HG03135 (cell line): ENCODE results near the gene MYH6.
"Not testable (repeated sequence)": the region's sequence is repeated elsewhere in the genome, so short reads cannot be mapped to it uniquely, and the experiment has no call there.

ENCODE experiments used
- ATAC-seq: cut with Tn5 transposase; IDR thresholded peaks from one replicate; pipeline ENCODE4 v1.9.1; 2021; ENCODE audit warnings: mild to moderate bottlenecking, moderate library complexity; ENCODE audit not compliant: unreplicated experiment

MYH6 gene

GRCh38 chr14:23436327-23437132 is 28.5 kb upstream of the MYH6 start:
- ATAC-seq, result no peak

- no peak for ATAC-seq
Observed at GRCh38 chr14:23435543-23436326, 27.7 kb upstream of the MYH6 start, which contains the start of gene MYH7. TSS of gene MYH7 (minus strand) at chr14:23435660. CDS start at chr14:23433732, 1,928 bp downstream.

- no peak for ATAC-seq
Observed at GRCh38 chr14:23434488-23435222, 26.6 kb upstream of the MYH6 start.

GRCh38 chr14:23433457-23433856 is 25.4 kb upstream of the MYH6 start:
- no peak for ATAC-seq

GRCh38 chr14:23432946-23433345 is 24.9 kb upstream of the MYH6 start:
- no peak for ATAC-seq

GRCh38 chr14:23432102-23432925 is 24.2 kb upstream of the MYH6 start:
- ATAC-seq, result no peak

GRCh38 chr14:23431486-23431885 is 23.4 kb upstream of the MYH6 start:
- no peak for ATAC-seq

GRCh38 chr14:23430723-23431085 is 22.6 kb upstream of the MYH6 start:
- no peak for ATAC-seq

- ATAC-seq, result no peak
Observed at GRCh38 chr14:23430016-23430722, 22.1 kb upstream of the MYH6 start.

- no peak for ATAC-seq
Observed at GRCh38 chr14:23428686-23429495, 20.8 kb upstream of the MYH6 start.

- ATAC-seq, result not testable (repeated sequence)
Observed at GRCh38 chr14:23425798-23426197, 17.7 kb upstream of the MYH6 start.

GRCh38 chr14:23425169-23425568 is 17.1 kb upstream of the MYH6 start:
- no peak for ATAC-seq

- ATAC-seq, result no peak
Observed at GRCh38 chr14:23423657-23424056, 15.6 kb upstream of the MYH6 start.

GRCh38 chr14:23421594-23421993 is 13.5 kb upstream of the MYH6 start:
- no peak for ATAC-seq

GRCh38 chr14:23419646-23420045 is 11.6 kb upstream of the MYH6 start:
- ATAC-seq, result not testable (repeated sequence)

GRCh38 chr14:23418021-23418420 is 9.9 kb upstream of the MYH6 start:
- ATAC-seq, result no peak

- ATAC-seq, result not testable (repeated sequence)
Observed at GRCh38 chr14:23417269-23417668, 9.2 kb upstream of the MYH6 start.

- no peak for ATAC-seq
Observed at GRCh38 chr14:23416801-23417200, 8.7 kb upstream of the MYH6 start.
